GM18511 (cell line): ENCODE data around the gene IL23R.
A peak's percentile ranks its signal among the peaks of the same experiment; 100 is the strongest.

Source experiments
- ATAC-seq: cut with Tn5 transposase; IDR thresholded peaks from one replicate; pipeline ENCODE4 v1.9.1; 2021; ENCODE audit warnings: mild to moderate bottlenecking, moderate library complexity; ENCODE audit not compliant: unreplicated experiment

Gene IL23R

GRCh38 chr1:67228791-67229190, 62.5 kb downstream of the IL23R start:
- ATAC-seq = peak; percentile 69

DNA sequence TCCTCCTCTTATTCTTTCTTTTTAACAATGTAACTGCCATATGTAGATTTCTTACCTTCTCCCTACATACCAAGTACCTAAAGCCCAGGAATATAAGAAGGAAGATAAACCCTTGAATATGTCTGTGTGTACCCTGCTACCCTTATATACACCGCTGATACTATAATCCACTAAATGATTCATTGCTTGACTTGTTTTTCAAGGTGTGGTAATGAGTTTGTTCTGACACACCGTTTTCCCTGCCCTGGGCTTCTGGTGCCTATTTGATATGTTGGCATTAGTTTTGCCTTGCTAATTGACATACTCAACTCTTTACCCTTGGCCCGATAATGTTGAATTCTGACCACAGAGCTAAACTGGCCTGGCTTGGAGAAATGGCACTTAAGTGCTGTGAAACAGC, 64.3 kb downstream of the IL23R start:
- ATAC-seq = no peak

GRCh38 chr1:67236277-67236676, 70.0 kb downstream of the IL23R start:
- ATAC-seq = no peak

GRCh38 chr1:67239738-67240137, 73.5 kb downstream of the IL23R start:
- no peak for ATAC-seq

DNA sequence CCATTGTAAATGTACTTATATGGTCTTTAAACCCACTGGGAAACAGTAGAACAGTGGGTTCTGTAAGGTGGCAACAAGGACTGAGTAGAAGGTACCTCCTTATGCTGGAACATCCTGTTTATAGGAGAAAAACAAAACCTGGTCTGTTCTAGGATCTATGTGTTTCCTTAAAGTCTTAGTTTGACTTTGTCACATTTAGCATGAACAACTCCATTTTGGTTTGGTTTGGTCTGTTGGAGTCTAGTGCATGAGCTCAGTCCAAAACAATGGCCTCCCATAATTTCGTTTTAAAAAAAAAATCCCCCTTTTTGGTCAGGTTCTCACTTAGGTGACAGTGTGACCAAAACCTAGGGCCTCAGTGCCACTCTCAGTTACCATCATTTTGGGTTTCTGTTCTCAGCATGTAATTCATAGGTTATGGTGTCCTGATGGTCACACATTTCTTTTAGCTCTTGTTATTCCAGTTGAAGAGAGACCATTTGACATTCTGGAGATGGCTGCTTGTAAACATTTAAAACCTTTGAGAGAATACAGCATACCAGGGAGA, 75.0 kb downstream of the IL23R start:
- no peak for ATAC-seq

DNA sequence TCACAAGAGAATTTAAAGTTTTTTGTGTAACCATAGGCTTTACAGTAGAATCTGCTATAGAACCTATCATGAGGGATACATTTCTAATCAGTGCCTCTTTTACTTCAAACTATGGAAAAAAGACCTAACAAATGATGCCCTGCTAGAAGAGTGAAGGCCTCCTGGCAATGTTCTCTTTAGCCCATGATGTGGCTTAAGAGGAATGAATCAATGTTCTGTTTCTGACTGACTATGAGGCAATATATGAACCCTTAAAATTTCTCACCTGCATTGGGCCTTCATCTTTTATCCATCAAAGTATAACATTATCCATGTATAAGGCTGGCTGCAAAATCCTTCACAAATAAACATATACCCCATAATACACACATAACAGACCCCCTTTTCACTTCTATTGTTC, 75.8 kb downstream of the IL23R start:
- no peak for ATAC-seq

DNA sequence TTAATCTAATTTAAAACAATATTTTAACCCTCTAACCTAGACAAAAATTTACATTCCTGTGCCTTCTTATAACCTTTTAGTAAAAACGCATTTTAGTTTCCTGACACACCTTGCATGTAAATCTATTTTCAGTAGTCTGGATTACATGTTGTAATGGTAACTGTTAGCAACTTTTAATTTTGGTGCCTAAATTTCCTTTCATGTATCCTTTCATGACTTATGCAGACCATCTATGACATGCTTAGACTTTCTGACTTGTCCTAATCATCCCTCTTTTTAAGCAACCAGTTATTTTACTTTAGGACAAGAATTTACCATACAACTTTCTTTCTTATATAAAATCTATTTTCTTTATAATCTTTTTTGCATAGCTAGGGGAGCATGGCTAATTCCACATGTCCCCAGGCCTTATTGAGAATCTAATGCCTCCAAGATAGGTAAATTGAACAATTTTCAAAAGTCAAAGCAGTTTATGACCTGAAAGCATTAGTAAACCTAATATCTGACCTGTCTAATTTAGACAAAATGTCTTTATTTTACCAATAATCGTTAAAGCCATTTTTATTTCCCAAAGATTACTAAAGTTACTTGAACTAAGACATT, 83.9 kb downstream of the IL23R start:
- ATAC-seq = no peak

GRCh38 chr1:67256291-67257172, 90.3 kb downstream of the IL23R start:
- ATAC-seq = no peak

DNA sequence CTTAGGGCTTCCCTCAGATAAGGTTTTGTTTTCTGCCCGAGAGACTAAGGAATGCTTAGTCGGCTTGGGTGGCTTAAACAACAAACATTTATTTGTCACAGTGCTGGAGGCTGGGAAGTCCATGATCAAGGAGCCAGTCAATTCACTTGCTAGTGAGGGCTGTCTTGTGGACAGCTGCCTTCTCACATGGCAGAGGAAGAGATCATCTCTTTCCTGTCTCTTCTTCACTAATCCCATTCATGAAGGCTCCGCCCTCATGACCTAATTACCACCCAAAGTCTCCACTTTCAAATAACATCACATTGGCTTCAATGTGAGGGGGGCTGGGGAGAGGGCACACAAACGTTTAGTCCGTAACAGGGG, 90.9 kb downstream of the IL23R start:
- ATAC-seq = no peak

DNA sequence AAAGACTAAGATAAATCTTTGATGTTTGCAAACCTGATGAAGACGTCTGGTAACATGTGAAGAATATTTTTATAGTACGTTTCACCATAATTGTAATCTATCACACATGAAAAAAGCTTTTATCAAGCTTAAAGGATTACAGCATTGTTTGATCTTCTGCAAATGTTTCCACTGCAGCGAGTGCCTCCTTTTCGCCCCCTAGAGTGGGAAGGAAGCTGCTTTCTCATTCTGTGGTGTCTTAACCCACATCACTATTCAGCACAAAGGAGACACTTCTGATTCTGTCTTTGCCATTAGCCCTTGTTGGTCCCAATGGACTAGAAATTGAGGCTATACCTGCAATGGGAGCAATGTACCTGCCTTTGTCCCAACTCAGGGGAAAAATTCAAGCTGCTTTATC, 95.4 kb downstream of the IL23R start:
- ATAC-seq = no peak

DNA sequence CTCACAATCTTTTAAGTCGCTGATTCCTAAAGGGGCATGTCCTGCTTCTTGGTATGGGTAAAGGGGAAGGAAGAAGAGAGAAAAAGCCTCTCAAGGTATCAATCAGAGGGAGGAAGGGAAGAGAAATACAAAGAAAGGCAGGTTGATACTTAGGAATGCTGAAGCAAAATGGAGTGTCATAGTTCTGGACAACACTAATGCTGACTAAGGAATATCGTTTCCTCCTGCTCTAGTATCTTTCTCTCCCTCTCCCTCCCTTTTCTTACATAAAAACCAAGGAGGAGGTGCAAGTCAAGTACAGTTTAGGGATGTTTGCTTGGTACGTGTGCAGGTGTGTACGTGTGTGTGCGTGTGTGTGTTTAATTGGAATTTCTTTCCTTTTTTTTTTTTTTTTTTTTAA, 96.5 kb downstream of the IL23R start:
- no peak for ATAC-seq

- ATAC-seq = no peak
These were observed 97.9 kb downstream of the IL23R start for GRCh38 chr1:67264152-67264551.

- peak; percentile 49 for ATAC-seq
These were observed 98.6 kb downstream of the IL23R start for GRCh38 chr1:67264899-67265298.

DNA sequence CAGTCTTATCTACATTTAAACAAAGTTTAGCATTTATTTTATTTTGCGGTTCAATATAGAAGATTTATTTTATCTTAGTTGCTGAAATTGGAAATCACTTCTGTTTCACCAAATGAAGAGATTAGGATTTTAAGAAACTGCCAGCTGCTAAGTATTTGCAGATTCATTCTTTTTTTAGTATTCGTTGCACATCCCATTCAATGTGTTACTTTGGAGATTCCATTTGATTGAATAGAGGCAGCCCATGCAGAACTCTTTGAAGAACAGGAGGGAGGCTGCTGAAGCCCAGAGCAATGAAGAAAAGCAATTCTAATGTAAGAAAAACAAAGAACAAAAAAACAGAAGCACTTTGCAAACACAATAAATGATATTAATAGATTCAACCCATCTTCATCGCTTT, 102.8 kb downstream of the IL23R start:
- ATAC-seq = no peak

- ATAC-seq = no peak
These were observed 104.3 kb downstream of the IL23R start for GRCh38 chr1:67270541-67270940.

GRCh38 chr1:67273591-67273990, 107.3 kb downstream of the IL23R start:
- ATAC-seq = no peak

DNA sequence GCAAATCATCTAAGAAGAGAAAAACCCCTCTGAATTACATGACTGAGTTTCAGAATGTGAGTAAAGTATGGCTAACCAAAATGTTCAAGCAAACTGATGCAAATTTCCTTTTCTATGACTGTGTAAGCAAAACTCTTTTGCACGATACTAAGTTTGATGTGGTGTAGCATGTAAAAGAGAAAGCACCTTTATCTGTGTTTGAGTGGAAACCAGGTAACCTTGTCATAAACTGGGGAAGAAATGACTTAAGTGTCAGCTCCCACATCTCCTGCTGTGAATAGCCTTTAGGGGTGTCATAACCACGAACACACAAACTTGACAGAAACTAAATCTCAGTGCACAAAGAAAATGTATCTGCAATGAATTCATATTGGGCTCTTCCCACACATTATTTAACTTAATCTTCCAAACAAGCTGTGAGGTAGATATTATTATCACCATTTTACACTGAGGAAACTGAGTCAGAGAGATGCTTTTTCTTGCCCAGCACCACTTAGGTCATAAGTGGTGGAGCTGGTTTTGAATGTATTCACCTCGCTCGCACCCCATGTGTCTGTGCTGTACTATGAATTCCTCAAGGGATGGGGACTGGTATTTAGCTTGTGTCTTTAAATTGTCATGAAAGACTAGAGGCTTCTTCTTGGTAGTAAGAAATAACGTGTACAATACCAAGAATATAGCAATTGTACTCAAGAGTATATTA, 108.5 kb downstream of the IL23R start:
- peak; percentile 88 for ATAC-seq

DNA sequence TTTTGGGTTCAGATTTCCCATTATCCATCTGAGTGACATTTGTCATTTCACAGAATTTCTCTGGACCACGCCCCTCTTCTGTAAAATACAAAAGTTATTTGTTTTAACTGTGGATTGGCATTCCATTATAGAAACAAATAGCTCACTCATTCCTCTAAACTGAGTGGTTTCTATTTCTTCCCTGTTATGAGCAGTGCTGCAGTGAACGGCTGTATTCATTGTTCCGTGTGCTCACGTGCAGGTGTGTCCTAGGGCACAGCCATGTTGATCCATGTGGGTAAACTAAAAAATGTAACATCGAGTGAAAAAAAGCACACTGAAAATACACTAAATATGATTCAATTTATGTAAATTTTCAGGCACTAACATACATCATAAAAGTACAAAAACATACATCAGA, 114.4 kb downstream of the IL23R start:
- ATAC-seq = no peak

- ATAC-seq = no peak
These were observed 115.0 kb downstream of the IL23R start for GRCh38 chr1:67281244-67281643.

- peak; percentile 99 for ATAC-seq
These were observed 119.7 kb downstream of the IL23R start for GRCh38 chr1:67285780-67286488.

DNA sequence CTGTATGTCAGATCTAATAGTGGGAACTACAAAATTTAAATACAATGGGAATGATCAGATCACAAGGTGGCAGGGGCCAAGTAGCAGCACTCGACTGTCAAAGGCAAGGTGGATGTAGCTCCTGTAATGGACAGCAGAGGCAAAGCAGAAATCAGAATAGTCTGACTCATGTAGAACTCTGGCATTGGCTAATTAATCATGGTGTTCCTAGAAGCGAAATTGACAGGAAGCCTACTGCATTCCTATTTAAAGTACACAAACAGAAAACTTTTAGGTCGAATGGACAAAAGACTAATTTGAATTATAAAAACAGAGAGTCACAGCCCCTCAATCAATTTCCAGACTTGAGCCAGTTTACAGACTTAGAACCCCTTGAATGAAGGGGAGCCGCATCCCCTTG, 124.0 kb downstream of the IL23R start:
- ATAC-seq = no peak
